Sciatic nerve (tissue), 2 donors: ENCODE data around the gene LNX1. TPM values are rescaled to one million over a fixed set of nuclear protein-coding genes. Genes with fewer than 3 reads are reported as not detected.

Experiments
- ATAC-seq: fragments of 200-7000 bp; cut with Tn5 transposase; one replicate; pipeline ENCODE4 v1.9.1; 2020; ENCODE audit warnings: mild to moderate bottlenecking, moderate library complexity
- DNase-seq: peaks from one replicate; pipeline ENCODE4 v3.0.0-alpha.2; 2020; ENCODE audit warnings: low spot score
- intact Hi-C: fragments of 100-400 bp; cut with DNase I; formaldehyde crosslinking; loops from one replicate; pipeline ENCODE4 v1.14.2; 2022
- total RNA-seq: library from RNA; stranded (reverse); fragmentation: NEBNext Ultra II Directional; extraction: Animal tissue kit (Norgen Biotek cat#: 25700); gene quantifications from one replicate; pipeline ENCODE4 v1.2.1, GENCODE V29; 2021
- donor health status: DM: no; HTN: no; CAD: no.
- donor health status: DM: no; HTN: no; CAD: no.

Gene LNX1
- total RNA-seq, 1 donor from 2014 or later: 7.9 TPM

DNA sequence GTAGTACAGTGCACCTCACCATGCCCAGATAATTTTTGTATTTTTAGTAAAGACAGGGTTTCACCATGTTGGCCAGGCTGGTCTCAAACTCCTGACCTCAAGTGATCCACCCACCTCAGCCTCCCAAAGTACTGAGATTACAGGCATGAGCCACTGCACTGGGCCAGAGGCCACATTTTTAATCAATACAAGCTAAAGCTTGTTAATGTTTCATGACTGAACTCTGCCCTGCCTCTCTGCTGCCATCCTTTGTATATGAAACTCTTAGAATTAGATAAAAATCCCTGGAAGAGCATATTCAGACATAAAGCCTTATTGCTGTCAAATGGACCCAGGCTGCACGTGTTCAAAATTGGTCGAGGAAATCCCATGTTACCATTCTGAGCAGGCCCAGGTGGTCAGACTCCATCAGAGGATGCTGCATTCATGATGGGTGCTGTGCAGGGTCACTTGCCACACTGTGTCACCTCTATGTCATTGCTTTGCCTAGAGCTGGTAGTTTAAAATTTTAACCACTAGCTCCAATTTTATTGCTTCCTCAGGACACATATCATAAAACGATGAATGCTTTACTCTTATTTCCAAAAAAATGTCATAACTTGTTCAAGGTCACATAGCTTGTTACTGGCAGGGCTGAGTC is 45.2 kb downstream of the LNX1 start:
- no peak for DNase-seq
- intact Hi-C loops: no loop called here
- ATAC-seq: no peak

GRCh38 chr4:53545273-53545672 is 46.0 kb downstream of the LNX1 start:
- DNase-seq (no peak), ATAC-seq (no peak)
- intact Hi-C loops: no loop called here

DNA sequence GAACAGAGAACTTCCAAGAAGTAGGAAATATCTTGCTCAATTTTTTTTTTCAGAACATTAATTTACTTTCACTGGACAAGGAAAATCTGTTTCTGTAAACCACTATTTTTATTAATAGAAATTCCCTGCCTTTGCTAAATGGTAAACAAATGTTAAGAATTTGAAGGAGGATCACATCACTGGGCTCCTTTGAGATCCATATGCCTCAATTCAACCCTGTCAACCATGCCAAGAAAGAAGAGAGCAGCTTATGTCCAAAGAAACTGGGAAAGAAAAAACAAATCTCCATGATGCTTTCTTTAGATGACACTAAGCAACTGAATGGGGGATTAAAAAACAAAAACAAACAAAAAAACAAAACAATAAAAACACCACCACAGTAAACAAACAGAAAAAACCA is 47.7 kb downstream of the LNX1 start:
- intact Hi-C loops: no loop called here
- ATAC-seq (no peak), DNase-seq (no peak)

GRCh38 chr4:53541577-53542206 is 49.6 kb downstream of the LNX1 start:
- DNase-seq (no peak), ATAC-seq (peak; percentile 89)
- intact Hi-C loops: no loop called here

- intact Hi-C loops: no loop called here
- DNase-seq: no peak
Measured at GRCh38 chr4:53538756-53539155, 52.5 kb downstream of the LNX1 start.

DNA sequence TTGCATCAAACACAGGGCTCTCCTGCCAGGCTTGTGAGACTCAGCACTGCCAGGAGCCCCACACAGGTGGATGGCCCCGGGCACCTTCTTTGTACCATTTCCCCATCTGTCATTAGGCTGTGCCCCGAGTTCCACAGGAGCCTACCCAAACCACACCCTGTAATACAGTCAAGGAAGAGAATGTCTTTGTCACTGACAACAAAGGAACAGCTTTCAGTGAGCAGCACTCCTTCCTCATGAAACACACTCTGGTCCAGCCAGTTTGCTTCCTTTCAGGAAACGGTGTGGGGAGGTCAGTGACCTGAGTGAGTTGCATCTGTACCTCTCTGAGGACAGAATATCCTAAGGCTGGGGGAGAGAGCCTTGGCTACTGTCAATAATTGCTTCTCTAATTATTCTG is 53.7 kb downstream of the LNX1 start:
- no peak for DNase-seq
- no peak for ATAC-seq
- intact Hi-C loops: no loop called here

More at GRCh38 chr4:53538756-53539155, 52.5 kb downstream of the LNX1 start:
- no peak for ATAC-seq

GRCh38 chr4:53536328-53536727 is 55.0 kb downstream of the LNX1 start:
- intact Hi-C loops: no loop called here
- DNase-seq (no peak), ATAC-seq (no peak)

- ATAC-seq: no peak
Measured at GRCh38 chr4:53535567-53535966, 55.7 kb downstream of the LNX1 start.

DNA sequence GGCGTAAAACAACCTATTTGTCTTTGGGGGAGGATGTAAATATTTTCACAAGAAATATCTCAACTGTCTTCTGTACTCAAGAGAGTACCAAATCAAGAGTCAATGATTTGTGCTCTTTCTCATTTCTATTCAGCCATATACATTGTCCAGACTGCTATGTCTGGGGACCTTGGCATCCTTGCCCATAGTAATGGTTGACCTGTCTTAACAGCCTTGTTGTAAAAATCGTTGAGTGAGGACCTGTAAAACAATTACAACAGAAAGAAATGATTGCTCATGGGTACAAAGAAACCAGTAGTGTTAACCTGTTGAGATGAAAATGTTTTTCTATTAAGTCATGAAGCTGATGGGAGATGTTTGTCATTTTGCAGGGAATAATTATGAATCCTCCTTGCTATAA is 56.6 kb downstream of the LNX1 start:
- DNase-seq: no peak
- no peak for ATAC-seq
- intact Hi-C loops: no loop called here

More at GRCh38 chr4:53535567-53535966, 55.7 kb downstream of the LNX1 start:
- intact Hi-C loops: no loop called here
- no peak for DNase-seq

- intact Hi-C loops: no loop called here
- DNase-seq: no peak
- ATAC-seq: no peak
Measured at GRCh38 chr4:53532521-53532920, 58.8 kb downstream of the LNX1 start.

DNA sequence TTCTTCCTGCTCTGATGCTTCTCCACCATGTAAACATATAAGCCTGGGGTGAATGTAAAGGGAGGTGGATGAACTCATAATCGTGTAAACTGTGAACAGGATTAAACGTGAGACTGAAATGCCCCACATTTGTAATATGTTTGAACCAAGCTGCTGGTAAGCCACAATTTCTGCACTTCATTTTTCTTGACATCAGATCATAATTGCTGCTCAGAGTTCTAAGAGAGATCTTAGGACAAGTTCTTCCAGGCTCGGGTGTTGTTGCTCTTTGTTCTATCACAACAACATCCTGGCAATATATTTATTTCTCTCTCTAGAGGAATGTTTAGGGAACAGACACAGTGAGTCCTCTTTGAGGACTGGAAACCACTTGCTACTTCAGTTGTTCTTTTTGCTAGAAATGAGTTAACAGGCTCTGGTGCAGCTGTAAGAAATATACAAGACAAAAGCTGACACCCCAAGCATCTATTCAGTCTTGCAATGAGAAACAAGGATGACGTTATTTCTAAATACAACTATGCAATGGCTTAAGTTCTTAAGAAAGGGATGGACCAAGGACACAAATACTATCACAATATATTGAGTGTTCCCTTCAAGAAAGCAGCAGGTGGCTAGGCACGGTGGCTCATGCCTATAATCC is 59.6 kb downstream of the LNX1 start:
- no peak for DNase-seq
- ATAC-seq: peak; percentile 69
- intact Hi-C loops: no loop called here

- intact Hi-C loops: no loop called here
- ATAC-seq: no peak
- DNase-seq: no peak
Measured at GRCh38 chr4:53529025-53529424, 62.3 kb downstream of the LNX1 start.

DNA sequence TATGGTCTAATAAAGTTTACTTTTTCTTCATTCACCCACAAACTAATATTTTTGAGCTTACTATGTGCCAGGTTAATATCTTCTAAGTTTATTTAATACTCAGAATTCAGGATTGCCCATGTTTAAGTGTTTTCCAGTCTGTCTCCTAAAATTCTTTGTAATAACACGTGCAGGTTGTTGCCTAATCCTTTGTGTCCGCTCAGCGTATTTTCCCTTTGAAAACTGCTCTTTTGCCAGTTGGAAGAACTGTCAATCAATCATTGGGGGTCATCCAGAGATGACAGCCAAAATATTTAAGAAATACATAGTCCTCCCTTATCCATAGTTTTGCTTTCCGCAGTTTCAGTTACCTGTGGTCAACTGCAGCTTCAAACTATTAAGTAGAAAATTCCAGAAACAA is 63.4 kb downstream of the LNX1 start:
- intact Hi-C loops: no loop called here
- ATAC-seq: no peak
- DNase-seq: no peak

DNA sequence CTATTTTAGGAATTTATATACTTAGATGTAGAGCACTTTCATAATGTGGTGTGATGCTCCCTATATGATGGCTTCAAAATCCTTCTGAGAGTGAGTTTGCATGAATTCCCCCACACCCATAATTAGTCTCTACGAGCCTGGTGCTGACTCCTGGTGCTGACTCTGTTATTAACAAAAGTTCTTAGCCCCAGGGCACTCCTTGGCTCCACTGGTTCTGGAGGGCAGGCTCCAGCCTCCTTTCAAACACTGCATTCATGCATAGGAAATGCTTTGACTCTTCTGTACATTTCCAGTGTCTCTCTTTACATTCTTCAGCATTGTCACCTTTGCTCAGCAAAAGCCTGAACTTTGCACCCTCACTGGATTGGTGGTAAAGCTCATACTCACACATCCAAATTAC is 64.0 kb downstream of the LNX1 start:
- DNase-seq (no peak), ATAC-seq (no peak)
- intact Hi-C loops: no loop called here

DNA sequence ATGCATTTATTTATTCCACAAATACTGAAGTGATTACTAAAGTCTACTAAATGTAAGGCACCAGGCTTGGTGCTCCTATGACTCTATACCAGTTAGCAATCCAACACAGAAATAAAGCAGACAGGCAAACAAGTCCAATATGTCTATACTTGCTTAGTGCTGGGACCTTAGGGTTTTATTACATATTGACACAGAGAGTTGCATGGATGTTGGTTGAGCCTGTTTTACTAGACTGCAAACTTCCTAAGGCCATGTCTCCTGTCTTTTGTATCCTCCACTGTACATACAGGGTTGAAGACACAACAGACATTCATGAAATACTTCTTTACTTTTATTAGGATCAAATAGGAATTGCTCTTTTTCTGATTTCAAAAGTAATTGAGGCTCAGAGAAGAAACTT is 69.0 kb downstream of the LNX1 start:
- no peak for ATAC-seq
- DNase-seq: no peak
- intact Hi-C loops: no loop called here

GRCh38 chr4:53520116-53520515 is 71.2 kb downstream of the LNX1 start:
- ATAC-seq (no peak), DNase-seq (no peak)
- intact Hi-C loops: no loop called here

GRCh38 chr4:53518807-53519206 is 72.5 kb downstream of the LNX1 start:
- intact Hi-C loops: no loop called here
- no peak for DNase-seq
- no peak for ATAC-seq

DNA sequence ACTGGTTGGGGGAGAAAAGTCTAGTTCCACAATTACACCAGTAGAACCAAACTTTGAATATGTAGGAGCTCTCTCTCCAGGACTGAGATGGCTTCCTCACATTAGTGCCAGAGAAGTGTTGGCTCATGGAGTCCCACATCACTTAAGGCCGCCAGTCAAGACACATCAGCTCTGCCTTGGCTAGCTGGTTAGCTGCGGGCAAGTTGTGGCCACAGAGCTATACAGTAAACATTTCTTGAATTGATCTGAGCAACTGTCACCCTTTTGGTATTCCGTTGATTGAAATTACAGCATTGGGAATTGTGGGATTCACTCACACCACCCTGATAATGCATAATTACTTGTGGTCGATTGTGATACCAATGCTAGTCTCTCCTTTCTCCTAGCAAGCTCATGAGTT is 76.2 kb downstream of the LNX1 start:
- intact Hi-C loops: no loop called here
- DNase-seq: no peak
- ATAC-seq: no peak

GRCh38 chr4:53514509-53514908 is 76.8 kb downstream of the LNX1 start:
- DNase-seq: no peak
- no peak for ATAC-seq
- intact Hi-C loops: no loop called here

GRCh38 chr4:53512608-53513007 is 78.7 kb downstream of the LNX1 start:
- DNase-seq: no peak
- intact Hi-C loops: no loop called here
- no peak for ATAC-seq

DNA sequence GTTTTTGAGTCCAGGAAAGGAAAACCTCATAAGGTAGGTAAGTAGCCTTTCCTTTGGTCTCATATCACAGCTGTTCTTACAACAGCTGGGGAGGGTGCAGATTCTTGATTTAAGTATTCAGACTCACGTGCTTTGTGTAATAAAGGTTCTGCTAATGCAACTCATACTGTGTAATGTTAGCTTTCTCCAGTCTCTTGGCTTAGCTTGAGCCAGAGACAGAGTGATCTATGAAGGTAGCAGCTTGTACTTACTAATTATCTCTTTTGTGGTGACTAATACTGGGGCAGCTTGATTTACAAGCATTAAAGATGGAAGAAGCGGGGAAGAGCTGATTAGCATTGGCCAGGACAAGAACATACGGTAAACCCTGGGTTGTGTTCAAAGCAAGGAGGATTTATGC is 80.3 kb downstream of the LNX1 start:
- ATAC-seq: no peak

More for the DNA sequence above, 80.3 kb downstream of the LNX1 start:
- intact Hi-C loops: no loop called here
- DNase-seq: no peak
